GM19397 (cell line): Measurements from ENCODE around the gene KRTAP9-2.
"Not testable (repeated sequence)": the region's sequence is repeated elsewhere in the genome, so short reads cannot be mapped to it uniquely, and the experiment has no call there.

Source experiments
- ATAC-seq: cut with Tn5 transposase; IDR thresholded peaks from one replicate; pipeline ENCODE4 v1.9.1; 2021; ENCODE audit warnings: mild to moderate bottlenecking, moderate library complexity; ENCODE audit not compliant: unreplicated experiment

Gene KRTAP9-2

GRCh38 chr17:41226598-41227095, at the start of gene KRTAP9-2:
Gene KRTAP9-2, plus strand, starts transcription at chr17:41226648. Its CDS starts 7 bp downstream, at chr17:41226655.
- ATAC-seq, result not testable (repeated sequence)

- no peak for ATAC-seq
Observed at GRCh38 chr17:41176744-41177387, 49.6 kb upstream of the KRTAP9-2 start.

GRCh38 chr17:41177727-41178271, 48.6 kb upstream of the KRTAP9-2 start, which contains the start of gene KRTAP4-2:
Gene KRTAP4-2, minus strand, starts transcription at chr17:41178221. Its CDS starts 57 bp downstream, at chr17:41178164.
- no peak for ATAC-seq

GRCh38 chr17:41178341-41178740, 48.1 kb upstream of the KRTAP9-2 start:
- ATAC-seq, result no peak

- ATAC-seq, result no peak
Observed at GRCh38 chr17:41178843-41179616, 47.4 kb upstream of the KRTAP9-2 start.

GRCh38 chr17:41184480-41184961, 41.9 kb upstream of the KRTAP9-2 start, which contains the start of gene KRTAP4-1:
Gene KRTAP4-1, minus strand, starts transcription at chr17:41184911. Its CDS starts 57 bp downstream, at chr17:41184854.
- ATAC-seq, result no peak

GRCh38 chr17:41185001-41185400, 41.4 kb upstream of the KRTAP9-2 start:
- no peak for ATAC-seq

GRCh38 chr17:41186872-41187271, 39.6 kb upstream of the KRTAP9-2 start:
- ATAC-seq, result no peak

GRCh38 chr17:41189837-41190318, 36.6 kb upstream of the KRTAP9-2 start, which contains the start of gene KRTAP9-1:
Gene KRTAP9-1, plus strand, starts transcription at chr17:41189887. Its CDS starts 0 bp downstream, at chr17:41189887.
- not testable (repeated sequence) for ATAC-seq

GRCh38 chr17:41190328-41190727, 36.1 kb upstream of the KRTAP9-2 start:
- ATAC-seq, result no peak

- ATAC-seq, result no peak
Observed at GRCh38 chr17:41196068-41196467, 30.4 kb upstream of the KRTAP9-2 start.

GRCh38 chr17:41199421-41200078, 26.9 kb upstream of the KRTAP9-2 start:
- ATAC-seq, result no peak

GRCh38 chr17:41211845-41212466, 14.5 kb upstream of the KRTAP9-2 start:
- no peak for ATAC-seq

- ATAC-seq, result no peak
Observed at GRCh38 chr17:41212524-41213169, 13.8 kb upstream of the KRTAP9-2 start.

- no peak for ATAC-seq
Observed at GRCh38 chr17:41215681-41216080, 10.8 kb upstream of the KRTAP9-2 start.

- ATAC-seq, result no peak
Observed at GRCh38 chr17:41223821-41224220, 2.6 kb upstream of the KRTAP9-2 start.

- ATAC-seq, result no peak
Observed at GRCh38 chr17:41226051-41226450, 397 bp upstream of the KRTAP9-2 start.

- no peak for ATAC-seq
Observed at GRCh38 chr17:41230094-41230493, 3.6 kb downstream of the KRTAP9-2 start.

GRCh38 chr17:41231731-41232130, 5.3 kb downstream of the KRTAP9-2 start:
- no peak for ATAC-seq
